ENCODE data around the gene DLG2. TPM values are rescaled to one million over a fixed set of nuclear protein-coding genes. Genes with fewer than 3 reads are reported as not detected.
"Not testable (repeated sequence)": the region's sequence is repeated elsewhere in the genome, so short reads cannot be mapped to it uniquely, and the experiment has no call there.

Gene DLG2
- polyA plus RNA-seq, 4 donors = 6.8 to 14.7 (median 13.2) TPM

DNA sequence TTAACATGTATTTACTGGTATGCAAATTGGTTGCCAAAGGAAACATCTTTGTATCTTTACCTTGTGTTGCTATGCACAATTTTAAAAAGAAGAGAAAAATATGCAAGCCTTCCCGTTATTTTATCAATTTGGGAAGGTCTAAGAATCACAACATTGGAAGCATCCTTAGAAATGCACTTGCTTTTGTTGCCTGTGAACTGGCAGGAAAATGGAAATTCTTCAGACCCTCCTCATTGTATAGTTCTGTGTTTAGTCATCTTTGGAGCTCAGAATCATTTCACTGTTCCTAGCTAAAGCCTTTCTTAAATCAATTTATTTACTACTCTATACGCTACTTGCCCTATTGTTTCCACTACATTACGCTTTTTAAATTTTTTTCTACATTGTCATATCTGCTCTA lies 574.5 kb downstream of the DLG2 start:
- DNase-seq (ENCODE audit: low read depth in 4 of 4, low spot score in 3 of 4) = no peak

GRCh38 chr11:85048801-85049200 lies 578.3 kb downstream of the DLG2 start:
- DNase-seq (ENCODE audit: low read depth in 4 of 4, low spot score in 3 of 4) = no peak

GRCh38 chr11:85045716-85046115 lies 581.4 kb downstream of the DLG2 start:
- no peak for DNase-seq (ENCODE audit: low read depth in 4 of 4, low spot score in 3 of 4)

- DNase-seq (ENCODE audit: low read depth in 4 of 4, low spot score in 3 of 4) = no peak
These were observed 582.2 kb downstream of the DLG2 start for GRCh38 chr11:85044911-85045310.

GRCh38 chr11:85042361-85042760 lies 584.8 kb downstream of the DLG2 start:
- no peak for DNase-seq (ENCODE audit: low read depth in 4 of 4, low spot score in 3 of 4)

DNA sequence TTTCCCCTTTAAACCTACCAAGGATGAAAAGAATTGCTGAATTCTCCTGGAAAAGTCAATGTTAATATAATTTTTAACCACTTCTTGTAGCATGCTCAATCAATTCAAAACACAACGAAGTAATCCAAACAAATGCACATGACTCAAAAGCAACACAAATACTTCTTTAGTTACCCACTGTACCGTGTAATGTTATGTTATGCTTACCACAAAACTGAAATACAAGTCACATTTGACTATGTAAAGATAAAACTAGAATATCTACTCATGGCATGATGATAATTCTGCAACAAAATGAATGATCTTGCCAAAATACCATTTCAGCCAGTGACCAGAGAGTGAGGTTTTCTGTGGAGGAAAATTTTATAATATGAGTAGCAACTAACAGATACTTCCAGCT lies 587.0 kb downstream of the DLG2 start:
- DNase-seq (ENCODE audit: low read depth in 4 of 4, low spot score in 3 of 4) = no peak

GRCh38 chr11:85029964-85030363 lies 597.2 kb downstream of the DLG2 start:
- peak in 1 of 4 donors; percentile 0 for DNase-seq (ENCODE audit: low read depth in 4 of 4, low spot score in 3 of 4)

GRCh38 chr11:85028329-85029101 lies 598.6 kb downstream of the DLG2 start:
- DNase-seq (ENCODE audit: low read depth in 4 of 4, low spot score in 3 of 4) = no peak

GRCh38 chr11:85027346-85027745 lies 599.8 kb downstream of the DLG2 start:
- DNase-seq (ENCODE audit: low read depth in 4 of 4, low spot score in 3 of 4) = no peak

DNA sequence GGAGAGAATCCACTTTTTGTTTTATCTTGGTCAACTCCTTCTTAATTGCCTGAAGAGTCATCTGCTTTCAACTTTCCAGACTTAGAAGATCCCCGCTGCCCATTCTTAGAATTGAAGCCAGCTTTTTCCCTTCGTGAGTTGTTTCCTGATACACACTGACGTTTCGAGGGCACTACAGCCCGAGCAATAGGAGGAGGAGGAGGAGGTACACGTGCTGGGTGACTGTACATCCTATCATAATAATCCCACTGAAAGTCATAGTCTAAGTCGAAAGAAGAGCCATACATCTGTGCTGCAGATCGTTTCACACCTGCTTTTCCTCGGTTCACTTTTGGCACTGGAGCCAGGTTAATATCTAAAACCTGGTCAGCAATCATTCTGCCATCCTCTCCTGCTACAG lies 606.1 kb downstream of the DLG2 start:
- no peak for DNase-seq (ENCODE audit: low read depth in 4 of 4, low spot score in 3 of 4)

- no peak for DNase-seq (ENCODE audit: low read depth in 4 of 4, low spot score in 3 of 4)
These were observed 633.8 kb downstream of the DLG2 start for GRCh38 chr11:84993386-84993785.

- no peak for DNase-seq (ENCODE audit: low read depth in 4 of 4, low spot score in 3 of 4)
These were observed 637.0 kb downstream of the DLG2 start for GRCh38 chr11:84990141-84990540.

DNA sequence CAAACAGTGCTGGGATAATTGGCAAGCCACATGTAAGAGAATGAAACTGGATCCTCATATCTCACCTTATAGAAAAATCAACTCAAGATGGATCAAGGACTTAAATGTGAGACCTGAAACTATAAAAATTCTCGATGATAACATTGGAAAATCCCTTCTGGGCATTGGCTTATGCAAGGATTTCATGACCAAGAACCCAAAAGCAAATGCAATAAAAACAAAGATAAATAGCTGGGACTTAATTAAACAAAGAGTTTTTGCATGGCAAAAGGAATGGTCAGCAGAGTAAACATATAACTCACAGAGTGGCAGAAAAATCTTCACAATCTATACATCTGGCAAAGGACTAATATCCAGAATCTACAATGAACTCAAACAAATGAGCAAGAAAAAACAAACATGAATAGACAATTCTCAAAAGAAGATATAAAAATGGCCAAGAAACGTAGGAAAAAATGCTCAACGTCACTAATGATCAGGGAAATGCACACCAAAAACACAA lies 639.4 kb downstream of the DLG2 start:
- not testable (repeated sequence) for DNase-seq (ENCODE audit: low read depth in 4 of 4, low spot score in 3 of 4)

DNA sequence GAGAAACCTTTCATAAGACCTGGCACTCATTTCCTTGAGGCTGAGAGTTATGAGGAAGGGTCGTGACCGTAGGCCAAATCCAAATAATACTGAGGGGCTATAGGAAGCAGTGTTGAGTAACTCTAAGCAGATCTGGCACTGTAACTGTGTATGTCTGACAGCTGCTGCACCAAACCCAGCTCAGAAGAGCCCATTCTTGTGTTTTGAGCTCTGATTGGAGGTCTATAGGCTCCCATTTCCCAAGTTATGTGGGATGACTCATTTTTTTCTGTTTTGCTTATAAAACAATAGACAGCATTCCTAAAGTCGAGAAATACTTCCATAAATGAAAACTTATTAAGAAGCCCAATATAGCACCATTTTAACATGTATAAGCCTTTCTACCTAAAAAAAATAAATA lies 645.8 kb downstream of the DLG2 start:
- no peak for DNase-seq (ENCODE audit: low read depth in 4 of 4, low spot score in 3 of 4)

DNA sequence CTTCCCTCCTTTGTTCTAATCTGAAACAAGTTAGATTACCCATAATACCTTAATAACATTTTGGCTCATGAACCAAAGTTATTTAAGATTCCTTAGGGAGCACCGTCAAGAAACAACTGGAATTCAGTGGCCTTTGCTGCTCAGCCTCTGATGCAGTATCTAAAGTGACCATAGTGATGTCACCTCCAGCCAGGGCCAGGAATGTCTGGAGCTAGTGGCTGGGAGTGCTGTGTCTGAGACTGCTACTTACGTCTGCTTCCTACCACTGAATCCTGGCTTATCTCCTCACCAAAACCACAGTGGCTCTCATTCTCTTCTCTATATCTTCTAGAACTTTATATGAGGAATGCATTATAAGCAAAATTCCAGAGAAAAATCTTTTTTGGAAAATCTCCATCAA lies 658.0 kb downstream of the DLG2 start:
- DNase-seq (ENCODE audit: low read depth in 4 of 4, low spot score in 3 of 4) = no peak

- DNase-seq (ENCODE audit: low read depth in 4 of 4, low spot score in 3 of 4) = no peak
These were observed 661.7 kb downstream of the DLG2 start for GRCh38 chr11:84965484-84965883.

DNA sequence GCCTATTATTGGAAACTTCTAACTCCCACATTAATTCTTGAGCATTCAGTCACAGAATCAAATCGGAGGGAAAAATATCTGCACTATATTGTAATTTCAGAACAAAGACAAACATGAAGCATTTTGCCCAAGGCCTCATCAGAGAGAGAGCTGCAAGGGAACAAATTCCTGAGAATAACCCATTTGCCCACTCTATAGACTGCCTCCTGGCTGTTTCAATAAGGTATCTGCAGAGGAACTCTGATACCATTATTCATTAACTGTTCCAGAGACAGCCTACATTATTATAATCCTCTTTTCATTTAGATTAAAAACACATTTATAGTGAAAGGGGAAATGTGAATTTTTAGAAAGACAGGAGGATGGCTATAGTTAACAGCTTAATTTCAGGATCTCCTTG lies 663.9 kb downstream of the DLG2 start:
- no peak for DNase-seq (ENCODE audit: low read depth in 4 of 4, low spot score in 3 of 4)

- DNase-seq (ENCODE audit: low read depth in 4 of 4, low spot score in 3 of 4) = no peak
These were observed 665.1 kb downstream of the DLG2 start for GRCh38 chr11:84962018-84962417.

DNA sequence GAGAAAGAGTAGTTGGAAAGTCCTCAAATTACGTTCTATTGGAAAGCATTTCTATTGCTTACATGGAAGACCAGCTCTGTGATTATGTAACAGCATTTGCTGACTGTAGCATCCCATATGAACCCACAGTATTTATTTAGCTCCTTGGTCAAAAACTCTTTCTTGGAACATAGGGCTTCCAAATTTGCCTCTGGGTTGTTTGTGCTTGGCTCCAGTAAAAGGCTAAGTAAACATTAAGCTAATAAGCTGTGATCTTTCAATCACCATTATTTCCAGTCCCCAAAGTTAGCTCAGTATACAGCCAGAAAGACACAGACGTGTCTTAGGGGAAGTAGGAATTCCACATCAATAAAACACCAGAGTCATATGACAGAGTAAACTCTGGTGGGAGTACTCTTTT lies 668.8 kb downstream of the DLG2 start:
- no peak for DNase-seq (ENCODE audit: low read depth in 4 of 4, low spot score in 3 of 4)

DNA sequence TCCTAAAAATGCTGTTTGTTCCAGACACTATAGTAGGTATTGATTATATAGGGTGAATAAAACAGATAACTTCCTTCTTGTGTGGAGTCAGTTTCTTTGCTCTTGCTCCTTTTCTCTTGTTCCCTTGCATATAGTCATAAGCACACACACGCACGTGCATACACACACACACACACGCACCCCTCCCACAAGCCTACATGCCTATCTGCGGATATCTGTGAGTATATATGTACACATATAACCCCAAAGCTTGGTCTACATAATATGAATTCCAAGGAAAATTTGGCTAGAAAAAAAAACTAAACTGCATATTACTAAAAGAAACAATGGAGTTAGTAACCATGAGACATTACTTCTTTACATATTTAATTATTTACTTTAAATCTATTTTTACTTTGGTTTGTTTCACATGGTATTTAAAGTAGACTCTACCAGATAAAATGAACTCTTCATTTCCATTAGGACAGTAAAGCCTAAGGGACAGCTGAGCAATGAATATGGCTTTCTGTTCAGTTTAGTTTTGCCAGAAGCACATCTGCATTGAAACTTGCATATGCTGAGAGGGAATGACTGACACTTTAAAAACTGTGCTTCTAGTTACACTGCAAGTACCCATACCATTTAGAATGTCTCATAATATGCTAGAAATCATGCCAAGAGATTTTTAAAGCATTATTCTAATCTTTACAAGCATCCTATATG lies 676.4 kb downstream of the DLG2 start:
- DNase-seq (ENCODE audit: low read depth in 4 of 4, low spot score in 3 of 4) = no peak

GRCh38 chr11:84947970-84948580 lies 679.1 kb downstream of the DLG2 start:
- DNase-seq (ENCODE audit: low read depth in 4 of 4, low spot score in 3 of 4) = no peak

- no peak for DNase-seq (ENCODE audit: low read depth in 4 of 4, low spot score in 3 of 4)
These were observed 680.1 kb downstream of the DLG2 start for GRCh38 chr11:84947070-84947469.
